HepG2 (cell line): ENCODE data around the gene PRSS38. TPM values are rescaled to one million over a fixed set of nuclear protein-coding genes. Genes with fewer than 3 reads are reported as not detected.

Experiments
- polyA plus RNA-seq, 8 experiments: library from polyadenylated mRNA; depleted of rRNA in 3 of 8; stranded (reverse) in 7 of 8; unstranded in 1 of 8; fragments of >200 nt; fragmentation: Illumina TruSeq in 4 of 8; extraction: Trizol in 4 of 8; gene quantifications; 2 replicates each; pipeline versions ENCODE4 v1.2.1 to v1.2.3, GENCODE V29; 2011 to 2016; ENCODE audit warnings: low read depth in 4 of 8, missing spikeins in 1 of 8, mixed read lengths in 1 of 8; ENCODE audit not compliant: insufficient read depth in 1 of 8
- total RNA-seq, 5 experiments: library from RNA; depleted of rRNA; stranded (reverse); fragments of >200 nt; fragmentation: Illumina TruSeq; extraction: Trizol; gene quantifications; 2 replicates each; pipeline ENCODE4 v1.2.3, GENCODE V29; 2016; ENCODE audit warnings: low read depth in 1 of 5

The PRSS38 gene
- total and polyA plus RNA-seq, 2 of the 13 experiments (the other 11 are each of a cell fraction or from before 2014, with no cell fraction given): not detected

Other genes starting within 250 kb of the PRSS38 start
- 23.0 and 29.0 TPM in 2 replicates for gene JMJD4, start 80.4 kb upstream of the PRSS38 start, total RNA-seq (2016; rRNA removed; fragmentation: Illumina TruSeq; extraction: Trizol)
- 10.2 and 17.3 TPM in 2 replicates for gene JMJD4, start 80.4 kb upstream of the PRSS38 start, polyA plus RNA-seq (2011; rRNA removed)
- gene SNAP47, start 80.2 kb upstream of the PRSS38 start, total RNA-seq (2016; rRNA removed; fragmentation: Illumina TruSeq; extraction: Trizol): 25.1 and 25.8 TPM in 2 replicates
- 13.6 and 14.1 TPM in 2 replicates for gene SNAP47, start 80.2 kb upstream of the PRSS38 start, polyA plus RNA-seq (2011; rRNA removed)
- gene WNT9A, start 132.3 kb downstream of the PRSS38 start, total RNA-seq (2016; rRNA removed; fragmentation: Illumina TruSeq; extraction: Trizol): 0.04 TPM in 2 replicates
- gene WNT9A, start 132.3 kb downstream of the PRSS38 start, polyA plus RNA-seq (2011; rRNA removed): not detected in 2 replicates
- gene WNT3A, start 191.3 kb downstream of the PRSS38 start, total RNA-seq (2016; rRNA removed; fragmentation: Illumina TruSeq; extraction: Trizol): not detected in 2 replicates
- not detected in 2 replicates for gene WNT3A, start 191.3 kb downstream of the PRSS38 start, polyA plus RNA-seq (2011; rRNA removed)